Stimulated activated CD8-positive, alpha-beta memory T cell treated with anti-CD3 and anti-CD28 coated beads, Interleukin-4, amount 100 ng/mL, for 1 hour (primary cell): ENCODE data around the gene SPINK9.

ENCODE experiments used
- DNase-seq, 2 donors: peaks; one replicate each; pipeline ENCODE4 v3.0.0-alpha.2; 2020; ENCODE audit warnings: low read depth in 2 of 2, low spot score in 1 of 2

SPINK9 gene

DNA sequence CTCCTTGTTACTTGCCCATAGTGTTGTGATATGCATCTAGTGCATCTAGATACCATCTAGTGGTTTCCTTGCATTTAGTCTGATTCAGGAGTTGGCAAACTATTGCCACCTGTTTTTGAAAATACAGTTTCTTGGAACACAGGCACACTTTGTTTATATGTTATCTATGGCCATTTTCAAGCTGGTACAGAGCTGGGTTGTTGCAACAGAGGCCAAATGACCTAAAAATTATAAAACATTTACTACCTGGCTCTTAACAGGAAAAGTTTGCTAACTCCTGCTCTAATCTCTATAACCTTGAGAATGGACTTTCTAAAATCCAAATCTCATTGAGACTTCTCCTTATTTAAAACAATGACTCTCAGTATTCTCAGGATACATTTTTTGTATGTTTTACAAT, 29.0 kb downstream of the SPINK9 start:
- DNase-seq: no peak

DNA sequence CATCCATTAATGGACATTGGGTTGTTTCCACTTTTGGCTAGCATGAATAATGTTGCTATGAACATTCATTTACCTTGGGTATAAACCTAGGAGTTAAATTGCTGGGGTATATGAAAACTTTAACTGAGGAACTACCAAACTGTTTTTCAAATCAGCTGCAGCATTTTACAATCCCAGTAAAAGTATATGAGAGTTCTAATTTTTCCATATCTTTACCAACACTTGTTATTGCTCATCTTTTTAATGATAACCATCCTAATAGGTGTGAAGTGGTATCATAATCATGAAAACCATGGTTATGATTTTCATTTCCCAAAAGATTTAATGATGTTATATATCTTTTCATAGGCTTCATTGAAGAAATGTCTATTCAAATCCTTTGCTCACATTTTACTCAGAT, 32.9 kb downstream of the SPINK9 start:
- no peak for DNase-seq

DNA sequence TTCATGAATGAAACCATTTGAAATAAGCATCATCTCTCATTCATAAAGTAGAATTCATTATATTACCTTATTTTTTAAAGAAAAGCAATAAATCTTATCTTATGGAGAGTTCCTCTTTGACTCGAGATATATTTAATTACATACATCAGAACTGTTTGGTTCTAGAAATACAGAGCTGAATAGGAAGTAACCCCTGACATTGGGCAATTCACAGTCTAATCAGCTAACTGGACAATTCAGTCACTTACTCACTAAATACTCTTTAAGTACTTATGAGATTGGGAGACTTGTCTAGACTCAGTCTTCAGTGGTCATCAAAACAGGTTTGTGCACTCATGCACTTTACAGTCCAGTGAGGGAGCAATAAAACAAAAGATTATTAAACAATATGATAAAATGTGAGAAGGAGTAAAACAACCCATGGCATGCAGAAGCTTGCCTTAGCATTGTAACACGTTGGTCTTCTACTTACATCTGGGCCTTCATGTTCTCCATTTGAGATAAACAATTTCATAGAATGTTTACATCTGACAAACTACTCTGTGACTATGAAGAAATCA, 36.9 kb downstream of the SPINK9 start:
- no peak for DNase-seq

DNA sequence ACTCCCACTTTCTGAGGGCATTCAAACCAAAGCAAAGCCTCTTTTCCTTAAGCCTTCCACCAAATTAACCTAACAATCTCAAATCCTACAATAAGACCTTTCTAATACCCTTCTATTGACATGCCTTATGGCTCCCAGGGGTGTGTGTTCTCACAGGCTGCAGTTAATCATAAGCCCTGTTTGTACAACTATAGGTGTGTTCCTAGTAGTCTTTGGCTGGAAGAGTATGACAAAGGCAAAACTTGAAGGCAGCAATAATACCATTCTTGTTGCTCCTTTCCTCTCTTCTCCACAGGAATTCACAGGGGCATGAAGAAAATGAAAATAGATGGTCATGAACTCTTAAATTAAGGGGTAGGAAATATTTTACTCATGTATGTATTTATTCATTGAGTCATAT, 37.5 kb downstream of the SPINK9 start:
- no peak for DNase-seq

DNA sequence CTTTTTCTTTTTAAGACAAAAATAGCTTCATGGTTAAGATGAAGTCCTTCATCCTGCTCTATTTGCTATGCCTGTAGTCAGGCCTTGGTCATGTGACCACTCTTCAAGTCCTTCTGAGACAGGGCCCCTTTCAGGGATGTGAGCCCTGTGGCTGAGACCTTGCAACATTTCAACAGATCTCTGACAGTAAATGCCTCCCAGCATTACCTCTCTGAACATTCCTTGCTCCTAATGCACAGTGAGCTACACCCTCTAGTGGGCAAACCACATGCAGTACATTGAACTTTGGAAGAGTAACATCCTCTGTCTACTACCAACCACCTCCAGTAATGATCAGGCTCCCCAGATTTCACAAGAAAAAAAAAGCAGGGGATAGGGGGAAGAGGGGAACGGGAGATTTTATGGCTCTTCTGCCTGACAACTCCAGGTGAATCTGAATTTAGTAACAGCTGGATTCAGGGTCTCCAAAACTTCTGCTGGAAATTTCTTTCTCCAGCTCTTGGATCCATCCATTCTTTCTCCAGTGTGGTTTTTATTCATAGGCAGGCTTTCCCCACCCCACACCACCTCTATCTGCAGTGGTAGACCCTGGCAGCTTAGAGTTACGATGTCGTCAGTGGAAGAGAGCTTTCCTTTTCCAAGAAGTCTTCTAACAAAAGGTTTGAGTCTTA, 39.5 kb downstream of the SPINK9 start:
- DNase-seq: no peak

DNA sequence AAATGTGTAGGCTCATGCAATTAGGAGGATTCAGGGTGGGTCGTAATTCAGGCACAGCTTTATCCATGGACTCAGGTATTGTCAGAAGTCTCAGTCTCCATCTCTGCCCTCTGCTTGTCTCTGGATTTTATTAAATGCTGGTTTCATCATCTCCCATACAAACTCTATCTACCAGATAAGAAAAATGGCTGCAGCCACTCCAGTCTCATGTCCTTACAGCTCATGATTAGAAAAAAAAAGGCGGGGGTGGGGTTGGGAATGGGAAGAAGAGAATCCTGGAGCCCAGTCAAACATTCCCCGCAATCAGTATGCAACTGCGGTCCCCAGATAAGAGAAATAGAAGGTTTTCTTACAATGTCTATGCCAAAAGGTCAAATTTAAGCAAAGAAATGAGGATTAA, 40.8 kb downstream of the SPINK9 start:
- no peak for DNase-seq

DNA sequence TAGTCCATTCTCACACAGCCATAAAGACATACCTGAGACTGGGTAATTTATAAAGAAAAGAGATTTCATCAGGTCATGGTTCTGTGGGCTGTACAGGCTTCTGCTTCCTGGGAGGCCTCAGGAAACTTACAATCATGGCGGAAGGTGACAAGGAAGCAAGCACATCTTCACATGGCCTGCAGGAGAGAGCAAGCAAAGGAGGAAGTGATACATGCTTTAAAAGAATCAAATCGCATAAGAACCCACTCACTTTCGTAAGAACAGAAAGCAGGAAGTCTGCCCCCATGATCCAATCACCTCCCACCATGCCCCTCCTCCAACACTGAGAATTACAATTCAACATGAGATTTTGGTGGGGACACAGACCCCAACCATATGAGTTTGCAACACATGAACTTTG, 43.3 kb downstream of the SPINK9 start:
- DNase-seq: no peak

DNA sequence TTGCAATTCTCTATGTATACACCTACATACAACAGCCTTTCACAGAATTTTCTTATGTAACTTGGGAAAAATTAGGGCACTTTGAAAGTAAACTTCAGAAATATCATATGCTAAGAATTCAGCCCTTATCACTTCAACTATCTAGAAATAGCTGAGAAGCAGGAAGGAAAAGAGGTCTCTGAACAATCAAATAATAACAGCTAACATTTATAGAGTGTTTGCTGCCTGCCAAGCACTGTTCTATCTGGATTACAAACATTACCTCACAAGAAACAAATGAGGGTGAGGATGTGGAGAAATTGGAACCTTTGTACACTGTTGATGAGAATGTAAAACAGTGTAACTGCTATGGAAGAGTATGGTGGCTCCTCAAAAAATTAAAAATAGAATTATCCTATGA, 44.0 kb downstream of the SPINK9 start:
- no peak for DNase-seq

DNA sequence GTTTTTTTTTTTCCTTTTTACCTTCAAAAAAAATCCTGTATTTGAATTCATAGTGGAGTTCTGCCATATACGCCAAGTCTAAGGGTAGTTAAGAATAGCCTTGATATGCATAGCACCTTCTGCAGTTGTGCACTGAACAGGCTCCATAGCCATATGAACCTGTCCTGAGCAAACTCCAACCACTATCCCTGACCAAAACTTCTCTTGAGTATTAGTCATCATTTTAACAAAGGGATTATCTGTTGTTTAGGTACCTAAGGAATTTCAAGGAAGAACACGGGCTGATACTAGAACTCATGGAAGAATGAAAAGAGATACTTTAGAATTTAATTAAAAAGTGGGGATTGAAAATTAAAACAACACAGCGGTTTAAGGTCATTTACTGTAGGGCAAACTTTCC, 46.5 kb downstream of the SPINK9 start:
- DNase-seq: no peak

DNA sequence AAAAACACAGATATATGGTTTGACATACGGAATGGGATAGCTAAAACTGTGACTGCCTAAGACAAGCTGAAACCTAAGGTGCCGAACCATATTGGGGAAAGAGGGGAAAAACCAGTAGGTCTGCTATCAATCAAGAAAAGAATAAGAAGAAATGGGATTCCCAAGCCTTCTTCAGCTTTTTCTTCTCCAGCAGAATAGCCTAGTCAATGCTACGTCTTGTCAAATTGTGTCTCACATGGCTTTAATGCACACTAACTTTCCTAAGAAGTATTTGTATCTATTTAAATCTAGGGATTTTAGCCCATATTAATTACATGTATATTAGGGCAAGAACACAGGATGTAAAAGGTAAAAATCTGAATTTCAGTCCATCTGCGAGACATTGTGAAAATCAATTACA, 47.6 kb downstream of the SPINK9 start:
- no peak for DNase-seq

DNA sequence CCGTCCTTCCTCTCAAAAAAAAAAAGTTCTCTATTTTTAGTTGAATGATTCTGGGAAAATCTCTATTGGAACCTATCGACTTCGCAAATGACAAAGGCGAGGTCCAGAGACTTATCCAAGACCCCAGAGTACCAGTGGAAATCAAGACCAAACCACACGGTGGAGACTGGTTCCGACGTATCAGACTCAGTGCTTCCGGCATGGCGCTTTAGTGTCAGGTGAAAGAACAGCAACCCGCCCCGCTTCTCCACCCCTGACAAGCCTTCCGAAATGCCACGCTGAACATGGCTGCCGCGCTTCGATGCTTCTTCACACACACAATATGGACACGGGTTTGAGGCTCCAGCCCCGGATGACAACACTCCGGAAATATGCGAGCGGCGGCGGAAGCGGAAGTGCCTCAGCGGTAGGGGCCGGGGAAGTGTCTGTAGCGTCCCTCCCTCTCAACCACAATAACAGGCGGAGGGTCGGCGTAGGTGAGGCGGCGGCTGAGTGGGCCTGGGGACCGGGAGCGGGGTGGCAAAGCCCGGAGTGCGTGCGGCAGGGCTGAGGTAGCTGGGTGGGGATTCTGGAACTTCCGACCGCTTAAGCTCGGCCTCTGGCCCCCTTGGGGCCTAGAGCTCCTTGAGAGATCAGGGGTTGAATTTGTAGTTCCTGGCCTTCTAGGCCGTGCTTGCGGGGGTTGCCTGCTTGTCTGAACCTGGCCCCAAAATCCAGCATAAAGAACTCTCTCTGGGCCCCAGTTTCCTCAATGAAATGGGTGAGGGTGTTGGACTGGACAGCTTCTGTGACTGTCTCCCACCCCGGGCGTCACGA, 48.4 kb downstream of the SPINK9 start, which contains the start of gene FBXO38:
Gene FBXO38, plus strand, starts transcription at position 395 of the 816 bp plus-strand sequence. CDS start 10,819 bp downstream, outside the sequence.
- DNase-seq: peak; percentile 88 to 94

DNA sequence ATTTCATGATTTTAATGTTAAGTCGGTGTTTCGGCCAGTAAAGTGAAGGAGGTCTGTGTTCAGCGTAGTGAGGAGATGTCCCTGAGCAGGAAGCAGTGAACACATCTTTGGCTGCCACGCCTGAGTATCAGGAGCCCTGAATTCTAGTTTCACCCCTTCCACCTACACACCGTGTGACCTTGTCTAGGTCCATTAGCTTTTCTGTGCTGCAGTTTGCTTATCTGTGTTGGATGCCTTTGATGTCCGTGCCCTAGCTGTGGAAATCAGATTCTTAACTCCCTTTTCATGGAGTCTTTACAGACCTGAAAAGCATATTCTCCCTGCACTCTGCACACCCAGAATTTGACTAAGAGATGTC, 49.0 kb downstream of the SPINK9 start:
- DNase-seq: no peak

DNA sequence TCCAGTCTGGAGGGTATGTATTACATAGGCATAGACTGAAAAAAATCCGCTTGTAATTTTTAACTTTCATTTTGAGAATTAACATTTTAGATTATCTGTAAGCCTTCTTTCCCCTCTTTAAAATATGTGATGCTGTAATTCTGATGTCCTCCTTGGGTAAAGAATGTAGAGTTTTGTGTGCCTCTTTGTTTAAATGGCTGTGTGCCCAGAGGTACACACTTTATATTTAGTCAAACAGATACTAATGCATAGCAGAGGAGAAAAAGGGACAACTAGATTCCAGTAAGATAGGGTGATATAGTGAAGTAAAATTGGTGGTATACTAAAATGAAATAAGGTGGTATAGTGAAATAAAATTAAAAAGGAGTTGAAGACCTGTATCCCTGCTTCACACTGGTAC, 49.7 kb downstream of the SPINK9 start:
- DNase-seq: no peak

DNA sequence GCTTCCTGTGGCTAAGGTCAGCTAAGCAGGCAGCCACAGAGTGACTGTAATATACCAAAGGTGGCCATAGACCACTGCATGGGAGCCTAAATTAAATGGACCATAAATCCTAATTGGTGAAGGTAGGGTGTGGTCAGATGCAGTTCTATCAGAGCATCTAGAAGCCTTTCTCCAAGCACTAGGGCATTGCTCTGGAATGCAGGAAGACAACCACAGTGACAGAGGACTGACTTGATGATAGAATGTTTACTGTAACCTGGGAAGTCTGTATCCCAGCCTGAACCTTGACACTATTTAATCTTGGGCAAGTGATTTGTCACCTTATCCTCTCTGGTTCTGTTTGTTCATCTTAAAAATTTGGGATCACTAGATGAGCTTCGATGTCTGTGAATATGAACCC, 50.7 kb downstream of the SPINK9 start:
- DNase-seq: no peak

DNA sequence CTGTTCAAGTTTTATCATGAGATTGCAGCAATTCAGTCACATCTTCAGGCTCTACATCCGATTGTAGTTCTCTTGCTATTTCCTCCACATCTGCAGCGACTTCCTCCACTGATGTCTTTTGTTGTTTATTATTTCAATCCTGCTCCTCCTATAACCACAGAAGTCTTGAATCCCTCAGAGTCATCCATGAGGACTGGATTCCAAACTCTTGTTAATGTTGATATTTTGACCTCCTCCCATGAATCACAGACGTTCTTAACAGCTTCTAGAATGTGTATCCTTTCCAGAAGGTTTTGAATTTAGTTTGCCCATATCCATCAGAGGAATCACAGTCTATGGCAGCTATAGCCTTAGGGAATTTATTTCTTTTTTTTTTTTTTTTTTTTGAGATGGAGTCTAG, 52.0 kb downstream of the SPINK9 start:
- no peak for DNase-seq

DNA sequence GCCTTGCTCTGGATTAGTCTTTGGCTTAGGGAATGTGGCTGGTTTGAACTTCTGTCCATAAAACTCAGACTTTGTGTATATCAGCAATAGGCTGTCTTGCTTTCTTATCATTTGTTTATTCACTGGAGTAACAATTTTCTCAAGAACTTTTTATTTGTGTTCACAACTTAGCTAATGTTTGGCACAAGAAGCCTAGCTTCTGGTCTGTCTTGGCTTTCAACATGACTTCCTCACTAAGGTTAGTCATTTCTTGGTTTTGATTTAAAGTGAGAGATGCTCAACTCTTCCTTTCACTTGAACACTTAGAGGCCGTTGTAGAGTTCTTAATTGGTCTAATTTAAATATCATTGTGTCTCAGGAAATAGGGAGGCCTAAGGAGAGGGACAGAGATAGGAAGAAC, 53.3 kb downstream of the SPINK9 start:
- DNase-seq: no peak
